Hematopoietic multipotent progenitor cell treated with erythropoietin and hydrocortisone succinate and interleukin-3 and kit ligand, for 6 days (in vitro differentiated cells): ENCODE data around the gene GLTP.

ENCODE experiments used
- DNase-seq: peaks from one replicate; pipeline ENCODE4 v3.0.0-alpha.2; 2015

Gene GLTP

GRCh38 chr12:109818253-109818652 is 62.1 kb downstream of the GLTP start:
- no peak for DNase-seq

- DNase-seq, result no peak
Measured at GRCh38 chr12:109817627-109818231, 62.6 kb downstream of the GLTP start.

DNA sequence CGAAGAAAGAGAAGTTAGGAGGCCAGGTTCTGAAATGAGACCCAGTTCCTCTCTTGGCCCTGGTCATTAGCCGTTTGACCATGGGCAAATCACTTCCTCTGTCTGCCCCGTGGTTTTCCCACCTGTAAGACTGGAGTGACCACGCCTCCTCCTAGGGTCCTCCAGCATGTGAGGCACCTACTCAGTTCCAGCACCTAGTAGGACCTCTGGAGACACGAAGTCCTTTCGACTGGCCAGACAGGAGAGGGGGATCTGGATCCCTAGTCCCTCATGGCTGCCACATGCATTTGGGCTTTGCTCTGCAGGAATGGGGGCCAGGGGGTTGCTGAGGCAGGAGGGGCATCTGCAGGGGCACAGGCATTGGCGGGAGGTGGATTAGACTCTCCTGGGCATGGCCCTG is 63.5 kb downstream of the GLTP start:
- DNase-seq, result no peak

GRCh38 chr12:109815757-109816617 is 64.4 kb downstream of the GLTP start:
- no peak for DNase-seq

DNA sequence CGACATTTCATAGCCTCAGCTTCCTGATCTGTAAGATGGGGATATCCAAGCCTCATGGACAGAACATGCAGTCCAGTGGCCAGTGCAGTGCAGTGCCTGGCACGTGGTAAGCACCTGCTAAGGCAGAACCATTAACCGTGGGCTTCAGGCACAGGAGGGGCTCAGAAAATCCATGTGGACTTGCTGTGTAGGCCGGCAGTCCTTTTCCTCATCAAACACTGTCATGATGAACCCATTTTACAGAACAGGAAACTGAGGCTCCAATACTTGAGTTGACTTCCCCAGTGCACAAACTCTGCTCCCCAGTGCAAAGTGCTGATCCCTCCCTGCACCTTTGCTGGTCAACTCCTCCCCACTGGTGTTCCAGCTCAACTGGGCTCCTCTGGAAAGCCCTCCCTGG is 65.1 kb downstream of the GLTP start:
- no peak for DNase-seq

DNA sequence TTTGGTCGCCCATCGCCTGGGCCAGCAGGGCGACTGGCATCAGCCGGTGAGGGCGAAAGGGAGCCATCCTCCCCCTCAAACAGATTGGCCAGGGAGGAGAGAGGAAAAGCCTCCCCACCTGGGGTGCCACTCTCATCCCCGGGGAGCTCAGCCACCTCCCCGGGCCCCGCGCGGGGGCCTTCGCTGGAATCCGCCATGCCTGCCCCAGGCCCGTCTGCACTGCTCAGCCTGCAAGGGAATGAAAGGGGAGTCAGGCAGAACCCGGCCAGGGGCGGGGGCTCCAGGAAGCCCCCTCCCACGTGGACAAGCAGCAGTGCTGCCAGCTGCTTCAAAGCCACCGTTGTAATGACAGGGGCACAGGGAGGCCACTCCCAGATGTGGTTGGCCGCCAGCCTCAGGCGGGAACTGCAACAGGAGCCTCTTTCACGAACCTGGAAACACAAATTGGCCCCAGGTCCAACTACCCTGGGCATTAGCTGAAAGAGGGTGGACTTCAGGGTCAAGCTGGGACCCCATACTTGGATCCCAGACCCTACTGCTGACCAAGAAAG is 65.7 kb downstream of the GLTP start:
- no peak for DNase-seq

GRCh38 chr12:109813810-109814416 is 66.4 kb downstream of the GLTP start:
- DNase-seq, result no peak

GRCh38 chr12:109811624-109811995 is 68.7 kb downstream of the GLTP start:
- DNase-seq, result no peak

- no peak for DNase-seq
Measured at GRCh38 chr12:109810954-109811623, 69.3 kb downstream of the GLTP start.

GRCh38 chr12:109808876-109809646 is 71.3 kb downstream of the GLTP start:
- DNase-seq, result no peak

DNA sequence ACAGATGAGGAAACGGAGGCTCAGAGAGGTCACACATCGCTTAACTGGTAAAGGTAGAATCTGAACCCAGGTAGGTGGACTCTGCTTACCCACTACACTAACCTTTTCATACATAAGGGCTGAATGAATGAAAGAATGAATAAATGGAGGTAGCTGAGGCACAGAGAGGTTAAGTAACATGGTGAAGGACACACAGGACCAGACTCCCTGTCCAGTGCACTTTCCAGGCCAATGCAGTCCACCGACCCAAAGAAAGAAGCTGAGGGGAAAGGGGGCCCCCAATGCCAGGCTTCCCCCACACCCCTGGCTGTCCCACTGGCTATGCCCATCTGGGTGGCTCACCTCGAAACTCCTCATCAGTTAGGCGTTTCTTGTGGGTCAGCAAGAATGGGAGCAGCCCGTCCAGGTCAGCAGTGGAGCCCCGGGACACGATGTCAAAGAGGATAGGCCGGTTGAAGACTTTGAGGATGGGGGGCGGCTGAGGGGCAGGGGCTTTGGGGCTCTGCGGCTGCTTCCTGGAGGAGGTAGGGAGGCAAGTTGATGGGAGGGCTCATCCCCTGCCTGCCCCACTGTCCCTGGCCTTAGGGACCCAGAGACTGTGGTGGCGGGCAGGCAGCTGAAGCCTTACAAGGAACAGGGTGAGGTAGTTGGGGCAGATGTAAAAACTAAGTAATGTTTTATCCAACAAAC is 72.2 kb downstream of the GLTP start:
- no peak for DNase-seq

DNA sequence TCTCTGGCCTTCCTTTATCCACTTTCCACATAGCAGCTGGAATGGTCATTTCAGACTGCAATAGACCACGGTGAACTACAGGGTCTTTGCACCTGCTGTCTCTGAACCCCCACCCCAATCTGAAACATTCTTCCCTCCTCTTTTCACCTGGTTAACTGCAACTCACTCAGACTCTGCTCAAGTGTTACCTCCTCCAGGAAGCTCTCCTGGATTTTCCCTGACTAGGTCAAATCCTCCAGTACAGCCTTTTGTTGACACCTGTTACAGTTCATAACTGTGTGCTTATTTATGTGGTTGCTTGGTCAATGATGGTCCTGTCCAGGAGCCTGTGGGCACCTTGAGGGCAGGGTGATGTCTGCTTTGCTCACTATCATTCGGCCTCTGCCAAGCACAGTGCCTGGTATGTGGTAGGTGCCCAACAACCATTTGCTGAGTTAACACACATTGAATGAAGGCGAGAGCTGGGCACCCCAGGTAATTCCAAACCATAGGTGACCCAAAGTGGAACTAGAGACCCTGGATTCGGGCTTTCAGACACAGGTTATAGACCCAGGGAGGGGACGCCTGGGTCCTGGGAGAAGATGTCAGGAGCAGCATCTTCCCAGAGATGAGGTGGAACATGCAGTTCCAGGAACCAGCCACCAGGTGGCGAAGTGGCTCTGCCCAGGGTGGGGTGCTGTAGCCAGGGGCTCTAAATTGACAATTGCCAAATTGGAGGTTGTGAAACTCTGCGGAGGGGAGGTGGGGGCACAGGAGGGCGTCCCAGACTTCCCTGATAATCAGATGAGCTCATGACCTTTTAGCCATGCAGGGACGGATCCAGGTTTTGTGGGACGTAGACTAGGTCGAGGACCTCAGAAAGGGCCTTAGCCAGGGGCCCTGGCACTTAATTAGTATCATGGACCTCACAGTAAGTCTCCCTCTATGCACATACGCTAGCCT is 75.2 kb downstream of the GLTP start:
- DNase-seq, result peak; percentile 63

- no peak for DNase-seq
Measured at GRCh38 chr12:109803678-109804077, 76.7 kb downstream of the GLTP start.

GRCh38 chr12:109802828-109803227 is 77.5 kb downstream of the GLTP start:
- DNase-seq, result no peak
